ENCODE data around the gene PDXP. TPM values are rescaled to one million over a fixed set of nuclear protein-coding genes. Genes with fewer than 3 reads are reported as not detected.

PDXP gene
- total and polyA plus RNA-seq, 5 donors from 2014 or later, result 1.1 to 5.8 (median 2.0) TPM

GRCh38 chr22:37635157-37635556 lies 23.4 kb upstream of the PDXP start:
- Mint-ChIP-seq H3K36me3 (no peaks in the 10 kb centered on the region), H3K27me3 (no peaks in the 10 kb centered on the region), H3K27ac (peak overlapping the region; percentile 48 to 95 (median 94)), H3K4me3 (peak overlapping the region; percentile 13 to 100 (median 86)), H3K4me1 (peaks cover 0 to 76% (median 36%) of the 10 kb centered on the region in 4 donors), H3K9me3 (peaks cover 0 to 1% (median 0%) of the 10 kb centered on the region in 7 donors)
- Histone ChIP-seq H3K4me1 (ENCODE audit: control insufficient read depth, insufficient read depth, low read length, poor library complexity, severe bottlenecking) (peaks cover 88% of the 10 kb centered on the region), H3K27me3 (ENCODE audit: control insufficient read depth, insufficient read depth, low read length) (no peaks in the 10 kb centered on the region), H3K9me3 (ENCODE audit: control insufficient read depth in 2 of 2, low read length in 2 of 2) (no peaks in the 10 kb centered on the region), H3K4me3 (ENCODE audit: low read depth, low read length) (peak overlapping the region; percentile 15), H3K36me3 (ENCODE audit: control insufficient read depth, insufficient read depth, low read length) (no peaks in the 10 kb centered on the region), H3K27ac (ENCODE audit: insufficient read depth, low read length, poor library complexity, severe bottlenecking) (peak overlapping the region; percentile 88)
- DNase-seq (no peak), ATAC-seq (ENCODE audit: low read depth in 2 of 2) (no peak)

- ATAC-seq (ENCODE audit: low read depth in 2 of 2) (no peak), DNase-seq (peak in 1 of 3 donors; percentile 44)
- Histone ChIP-seq H3K27ac (ENCODE audit: insufficient read depth, low read length, poor library complexity, severe bottlenecking) (peak overlapping the region; percentile 88), H3K27me3 (ENCODE audit: control insufficient read depth, insufficient read depth, low read length) (no peaks in the 10 kb centered on the region), H3K4me3 (ENCODE audit: low read depth, low read length) (peak overlapping the region; percentile 44), H3K4me1 (ENCODE audit: control insufficient read depth, insufficient read depth, low read length, poor library complexity, severe bottlenecking) (peaks cover 91% of the 10 kb centered on the region), H3K36me3 (ENCODE audit: control insufficient read depth, insufficient read depth, low read length) (peaks cover under 1% of the 10 kb centered on the region), H3K9me3 (ENCODE audit: control insufficient read depth in 2 of 2, low read length in 2 of 2) (no peaks in the 10 kb centered on the region)
- no peaks in the 10 kb centered on the region for H3K27me3 Mint-ChIP-seq
- peak overlapping the region; percentile 73 to 100 (median 86) for H3K4me3 Mint-ChIP-seq
- H3K4me1 Mint-ChIP-seq, result peaks cover 0 to 80% (median 38%) of the 10 kb centered on the region in 4 donors
- peak overlapping the region; percentile 92 to 97 (median 95) for H3K27ac Mint-ChIP-seq
- H3K36me3 Mint-ChIP-seq, result no peaks in the 10 kb centered on the region
- H3K9me3 Mint-ChIP-seq, result peaks cover 0 to 1% (median 0%) of the 10 kb centered on the region in 7 donors
These were observed 22.2 kb upstream of the PDXP start for GRCh38 chr22:37636186-37636948.

- H3K27ac Mint-ChIP-seq, result peak overlapping the region; percentile 92 to 97 (median 95)
These were observed 21.6 kb upstream of the PDXP start for GRCh38 chr22:37636949-37637273.

GRCh38 chr22:37638391-37639069 lies 20.0 kb upstream of the PDXP start:
- ATAC-seq (ENCODE audit: low read depth in 2 of 2) (peak; percentile 35 to 46), DNase-seq (peak in 1 of 3 donors; percentile 79)
- H3K4me3 Mint-ChIP-seq, result peak overlapping the region; percentile 91 to 100 (median 98)
- peaks cover 0 to 85% (median 48%) of the 10 kb centered on the region in 4 donors for H3K4me1 Mint-ChIP-seq
- H3K4me1 ChIP-seq (ENCODE audit: control insufficient read depth, insufficient read depth, low read length, poor library complexity, severe bottlenecking), result peaks cover 91% of the 10 kb centered on the region
- H3K27ac Mint-ChIP-seq, result peak overlapping the region; percentile 84 to 97 (median 95)
- no peaks in the 10 kb centered on the region for H3K27me3 ChIP-seq (ENCODE audit: control insufficient read depth, insufficient read depth, low read length)
- peak overlapping the region; percentile 88 for H3K27ac ChIP-seq (ENCODE audit: insufficient read depth, low read length, poor library complexity, severe bottlenecking)
- H3K9me3 Mint-ChIP-seq, result no peaks in the 10 kb centered on the region
- H3K9me3 ChIP-seq (ENCODE audit: control insufficient read depth in 2 of 2, low read length in 2 of 2), result no peaks in the 10 kb centered on the region
- peak overlapping the region; percentile 84 for H3K4me3 ChIP-seq (ENCODE audit: low read depth, low read length)
- peaks cover 11% of the 10 kb centered on the region for H3K36me3 Mint-ChIP-seq
- no peaks in the 10 kb centered on the region for H3K27me3 Mint-ChIP-seq
- H3K36me3 ChIP-seq (ENCODE audit: control insufficient read depth, insufficient read depth, low read length), result peaks cover 16% of the 10 kb centered on the region

More at GRCh38 chr22:37636949-37637273, 21.6 kb upstream of the PDXP start:
- peaks cover 6% of the 10 kb centered on the region for H3K36me3 ChIP-seq (ENCODE audit: control insufficient read depth, insufficient read depth, low read length)
- Mint-ChIP-seq H3K9me3 (peaks cover 0 to 1% (median 0%) of the 10 kb centered on the region in 7 donors), H3K36me3 (no peaks in the 10 kb centered on the region), H3K4me3 (peak overlapping the region; percentile 73 to 100 (median 98)), H3K4me1 (peaks cover 0 to 83% (median 42%) of the 10 kb centered on the region in 4 donors), H3K27me3 (no peaks in the 10 kb centered on the region)
- peak overlapping the region; percentile 88 for H3K27ac ChIP-seq (ENCODE audit: insufficient read depth, low read length, poor library complexity, severe bottlenecking)
- H3K27me3 ChIP-seq (ENCODE audit: control insufficient read depth, insufficient read depth, low read length), result no peaks in the 10 kb centered on the region
- DNase-seq (no peak), ATAC-seq (ENCODE audit: low read depth in 2 of 2) (no peak)
- H3K4me1 ChIP-seq (ENCODE audit: control insufficient read depth, insufficient read depth, low read length, poor library complexity, severe bottlenecking), result peaks cover 91% of the 10 kb centered on the region
- peak overlapping the region; percentile 44 for H3K4me3 ChIP-seq (ENCODE audit: low read depth, low read length)
- H3K9me3 ChIP-seq (ENCODE audit: control insufficient read depth in 2 of 2, low read length in 2 of 2), result no peaks in the 10 kb centered on the region

GRCh38 chr22:37639070-37639760 lies 19.3 kb upstream of the PDXP start, which contains the start of gene SH3BP1:
Gene SH3BP1 (plus strand): TSS chr22:37639669. CDS start chr22:37639788, 119 bp downstream.
- Histone ChIP-seq H3K4me3 (ENCODE audit: low read depth, low read length) (peak within 1 kb of the TSS; percentile 84), H3K36me3 (ENCODE audit: control insufficient read depth, insufficient read depth, low read length) (peaks cover 21% of the 10 kb centered on the region), H3K4me1 (ENCODE audit: control insufficient read depth, insufficient read depth, low read length, poor library complexity, severe bottlenecking) (peaks cover 88% of the 10 kb centered on the region), H3K27ac (ENCODE audit: insufficient read depth, low read length, poor library complexity, severe bottlenecking) (peak within 1 kb of the TSS; percentile 88), H3K9me3 (ENCODE audit: control insufficient read depth in 2 of 2, low read length in 2 of 2) (no peaks in the 10 kb centered on the region), H3K27me3 (ENCODE audit: control insufficient read depth, insufficient read depth, low read length) (no peaks in the 10 kb centered on the region)
- H3K9me3 Mint-ChIP-seq, result no peaks in the 10 kb centered on the region
- peak within 1 kb of the TSS; percentile 95 to 97 (median 96) for H3K27ac Mint-ChIP-seq
- DNase-seq, result peak; percentile 53 to 73 (median 67)
- H3K27me3 Mint-ChIP-seq, result no peaks in the 10 kb centered on the region
- peak; percentile 38 to 43 for ATAC-seq (ENCODE audit: low read depth in 2 of 2)
- peaks cover 0 to 84% (median 46%) of the 10 kb centered on the region in 4 donors for H3K4me1 Mint-ChIP-seq
- H3K36me3 Mint-ChIP-seq, result peaks cover 16% of the 10 kb centered on the region
- H3K4me3 Mint-ChIP-seq, result peak within 1 kb of the TSS; percentile 91 to 100 (median 98)

GRCh38 chr22:37639771-37640590 lies 18.5 kb upstream of the PDXP start:
- H3K4me3 Mint-ChIP-seq, result peak overlapping the region; percentile 91 to 98 (median 98)
- no peak for ATAC-seq (ENCODE audit: low read depth in 2 of 2)
- Histone ChIP-seq H3K27me3 (ENCODE audit: control insufficient read depth, insufficient read depth, low read length) (no peaks in the 10 kb centered on the region), H3K4me1 (ENCODE audit: control insufficient read depth, insufficient read depth, low read length, poor library complexity, severe bottlenecking) (peaks cover 80% of the 10 kb centered on the region), H3K4me3 (ENCODE audit: low read depth, low read length) (peak overlapping the region; percentile 80), H3K9me3 (ENCODE audit: control insufficient read depth in 2 of 2, low read length in 2 of 2) (no peaks in the 10 kb centered on the region), H3K36me3 (ENCODE audit: control insufficient read depth, insufficient read depth, low read length) (peaks cover 29% of the 10 kb centered on the region), H3K27ac (ENCODE audit: insufficient read depth, low read length, poor library complexity, severe bottlenecking) (peak overlapping the region; percentile 88)
- no peaks in the 10 kb centered on the region for H3K27me3 Mint-ChIP-seq
- H3K4me1 Mint-ChIP-seq, result peaks cover 0 to 81% (median 40%) of the 10 kb centered on the region in 4 donors
- H3K27ac Mint-ChIP-seq, result peak overlapping the region; percentile 84 to 96 (median 87)
- H3K36me3 Mint-ChIP-seq, result peaks cover 16% of the 10 kb centered on the region
- no peaks in the 10 kb centered on the region for H3K9me3 Mint-ChIP-seq
- DNase-seq, result peak in 1 of 3 donors; percentile 43
